GM19239 (cell line): Measurements from ENCODE around the gene DDAH1.

Experiments used
- DNase-seq: peaks from one replicate; pipeline ENCODE4 v3.0.0; 2011; ENCODE audit warnings: low spot score; ENCODE audit not compliant: insufficient read length
- FAIRE-seq: peaks from 2 replicates; lab custom pipeline; 2011; peaks lifted over from hg19 to GRCh38; lab: Jason Lieb, UNC

Gene DDAH1

DNA sequence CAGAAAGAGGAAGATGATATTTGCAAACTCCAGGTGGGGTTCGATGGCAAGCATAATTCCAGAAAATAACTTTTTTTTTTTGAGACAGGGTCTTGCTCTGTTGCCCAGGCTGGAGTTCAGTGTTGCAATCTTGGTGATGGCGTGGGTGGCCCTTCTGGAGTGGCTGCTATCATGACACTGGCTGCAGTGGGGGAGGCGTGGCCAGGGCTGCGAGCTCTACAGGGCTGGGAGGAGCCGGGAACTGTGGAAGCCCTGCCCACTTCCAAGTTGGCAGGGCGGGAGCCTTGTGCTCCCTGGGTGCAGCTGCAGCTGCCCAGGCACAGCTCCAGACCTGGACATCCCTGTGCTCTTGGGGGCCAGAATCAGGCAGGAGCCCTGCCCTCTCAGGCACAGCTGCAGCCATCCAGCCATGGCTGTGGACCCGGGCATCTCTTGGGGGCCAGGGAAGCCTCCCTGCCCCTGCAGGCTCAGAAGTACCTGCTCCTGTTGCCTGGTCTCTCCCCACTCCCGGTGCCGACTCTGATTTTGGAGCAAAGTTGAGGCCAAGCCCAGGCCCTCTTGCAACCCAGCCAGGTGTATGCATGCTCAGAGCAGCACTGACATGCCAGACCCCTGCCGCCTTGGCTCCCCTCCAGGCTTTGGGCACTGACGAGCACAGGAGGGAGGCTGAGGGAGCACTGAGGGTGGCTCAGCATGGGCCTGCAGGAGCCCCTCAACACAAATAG is 181.3 kb downstream of the DDAH1 start:
- no peak for DNase-seq

DNA sequence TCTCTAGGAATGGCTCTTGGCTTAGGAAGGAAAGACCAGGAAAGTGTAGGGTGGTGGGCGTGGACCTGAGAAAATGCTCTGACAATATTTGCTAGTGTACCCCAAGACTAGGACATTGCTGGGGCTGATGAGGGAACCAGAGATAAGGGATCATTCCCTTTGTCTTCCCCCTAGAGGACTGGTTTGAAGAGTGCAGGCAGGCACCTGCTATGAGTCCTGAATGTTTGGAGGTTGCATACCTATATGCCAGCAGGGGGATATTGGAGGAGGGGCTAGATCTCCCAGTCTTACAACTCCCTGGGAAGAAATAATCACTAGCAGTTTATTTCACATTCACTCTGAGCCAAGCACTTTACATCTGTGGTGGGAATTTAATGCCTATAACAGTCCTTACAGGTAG is 182.5 kb downstream of the DDAH1 start:
- DNase-seq (no peak), FAIRE-seq (no peak)

More for the DNA sequence above, 181.3 kb downstream of the DDAH1 start:
- no peak for FAIRE-seq

DNA sequence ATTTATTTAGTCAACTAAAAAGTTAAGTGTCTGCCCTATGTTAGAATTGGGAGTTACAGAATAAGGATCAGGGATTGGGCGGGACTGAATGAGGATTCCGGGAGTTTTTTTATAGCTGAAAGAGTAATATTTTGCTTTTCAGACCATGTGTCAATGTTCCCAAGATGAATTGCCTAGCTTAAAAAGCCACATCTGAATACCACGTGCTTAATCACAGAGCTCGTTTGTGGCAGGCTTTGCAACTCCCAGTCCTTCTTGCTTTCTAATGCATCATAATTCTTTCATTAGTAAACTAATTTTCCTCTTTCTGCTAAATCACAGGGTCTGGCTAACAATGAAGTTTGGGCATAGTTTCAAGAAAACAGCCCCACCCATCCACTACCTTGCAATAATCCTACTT is 184.3 kb downstream of the DDAH1 start:
- FAIRE-seq = no peak

DNA sequence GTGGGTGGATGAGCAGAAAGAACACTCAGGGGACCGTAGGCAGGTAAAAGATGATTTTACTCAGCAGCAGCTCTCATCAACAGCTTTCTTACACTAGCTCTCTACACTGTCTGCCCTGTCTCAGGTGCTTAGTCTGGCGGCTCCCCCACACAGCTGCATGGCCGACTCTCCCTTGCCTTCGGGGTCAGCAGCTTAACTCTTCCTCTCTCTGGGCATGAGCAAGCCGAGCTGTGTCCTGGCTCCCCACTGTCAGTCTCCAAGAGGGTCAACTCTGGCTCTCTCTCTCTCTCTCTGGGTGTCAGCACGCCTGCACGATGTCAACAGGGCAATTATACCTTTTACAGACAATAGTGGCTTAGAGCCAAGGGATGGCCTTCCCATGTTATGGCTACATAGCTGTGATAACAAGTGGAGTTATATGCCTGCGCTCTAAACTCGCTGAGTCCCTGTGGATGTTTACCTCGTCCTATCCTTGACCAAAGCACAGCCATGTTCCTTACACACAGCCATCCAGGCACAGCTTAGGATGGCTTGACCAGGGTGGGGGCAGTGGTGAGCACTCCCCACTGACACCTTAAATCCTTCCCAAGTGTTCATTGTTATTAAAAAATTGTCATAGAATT is 185.4 kb downstream of the DDAH1 start:
- no peak for FAIRE-seq
- no peak for DNase-seq

More for the DNA sequence above, 184.3 kb downstream of the DDAH1 start:
- no peak for DNase-seq

DNA sequence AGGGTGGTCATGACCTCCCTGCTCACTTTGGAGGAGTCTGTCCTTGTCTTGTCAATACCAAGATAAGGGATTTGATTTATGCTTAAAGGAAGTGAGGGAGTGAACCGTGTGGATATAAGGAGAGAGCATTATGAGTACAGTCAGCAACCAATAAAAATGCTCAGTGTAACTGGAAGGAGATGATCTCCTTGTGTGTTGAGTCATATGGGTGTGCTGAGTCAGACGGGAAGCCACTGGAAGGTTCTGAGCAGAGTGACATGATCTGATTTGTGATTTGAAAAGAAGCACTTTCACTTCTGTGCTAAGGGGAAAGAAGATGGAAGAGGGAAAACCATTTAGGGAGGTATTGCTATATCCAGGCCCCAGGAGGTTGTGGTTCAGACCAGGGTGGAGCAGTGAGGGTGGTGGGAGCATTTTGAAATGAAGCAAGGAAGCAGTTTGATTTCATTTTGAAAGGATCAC is 186.1 kb downstream of the DDAH1 start:
- FAIRE-seq (no peak), DNase-seq (no peak)

DNA sequence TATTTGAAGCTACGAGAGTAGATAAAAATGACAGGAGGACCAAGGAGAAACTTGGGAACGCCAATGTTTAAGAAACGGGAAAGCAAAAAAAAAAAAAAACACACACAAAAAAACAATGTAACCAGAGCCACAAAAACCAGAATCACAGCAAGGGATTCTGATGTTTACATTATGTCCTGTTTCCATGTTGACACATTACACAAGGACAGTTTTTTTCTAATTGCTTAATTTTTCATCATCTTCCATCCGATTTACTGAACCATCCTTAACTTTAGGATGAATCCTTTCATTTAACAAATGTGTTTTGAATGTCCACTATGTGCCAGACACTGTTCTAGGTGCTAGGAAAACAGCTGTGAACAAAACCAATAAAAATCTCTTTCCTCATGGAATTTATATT is 187.2 kb downstream of the DDAH1 start:
- no peak for DNase-seq
- no peak for FAIRE-seq

DNA sequence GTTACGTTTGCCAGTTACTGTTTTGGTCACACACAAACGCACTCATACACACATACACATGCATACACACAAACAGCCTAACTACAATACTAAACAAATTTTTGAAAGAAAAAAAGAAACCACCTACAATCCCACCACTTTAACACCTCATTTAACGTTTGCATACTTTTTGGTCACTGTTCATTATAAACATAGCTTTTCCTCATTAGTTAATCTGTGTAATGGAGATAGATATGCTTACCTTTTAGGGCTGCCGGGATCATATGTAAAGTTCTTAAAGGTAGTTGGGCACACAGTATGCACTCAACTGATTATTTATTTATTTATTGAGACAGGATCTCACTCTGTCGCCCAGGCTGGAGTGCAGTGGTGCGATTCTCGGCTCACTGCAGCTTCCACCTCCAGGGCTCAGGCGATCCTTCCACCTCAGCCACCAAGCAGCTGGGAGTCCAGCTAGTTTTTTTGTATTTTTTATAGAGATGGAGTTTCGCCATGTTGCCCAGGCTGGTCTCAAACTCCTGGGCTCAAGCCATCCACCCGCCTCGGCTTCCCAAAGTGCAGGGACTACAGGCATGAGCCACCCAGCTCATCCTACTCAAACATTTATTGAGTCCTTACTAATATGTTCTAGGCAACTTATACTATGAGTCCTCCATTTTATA is 187.8 kb downstream of the DDAH1 start:
- no peak for DNase-seq
- FAIRE-seq = no peak

DNA sequence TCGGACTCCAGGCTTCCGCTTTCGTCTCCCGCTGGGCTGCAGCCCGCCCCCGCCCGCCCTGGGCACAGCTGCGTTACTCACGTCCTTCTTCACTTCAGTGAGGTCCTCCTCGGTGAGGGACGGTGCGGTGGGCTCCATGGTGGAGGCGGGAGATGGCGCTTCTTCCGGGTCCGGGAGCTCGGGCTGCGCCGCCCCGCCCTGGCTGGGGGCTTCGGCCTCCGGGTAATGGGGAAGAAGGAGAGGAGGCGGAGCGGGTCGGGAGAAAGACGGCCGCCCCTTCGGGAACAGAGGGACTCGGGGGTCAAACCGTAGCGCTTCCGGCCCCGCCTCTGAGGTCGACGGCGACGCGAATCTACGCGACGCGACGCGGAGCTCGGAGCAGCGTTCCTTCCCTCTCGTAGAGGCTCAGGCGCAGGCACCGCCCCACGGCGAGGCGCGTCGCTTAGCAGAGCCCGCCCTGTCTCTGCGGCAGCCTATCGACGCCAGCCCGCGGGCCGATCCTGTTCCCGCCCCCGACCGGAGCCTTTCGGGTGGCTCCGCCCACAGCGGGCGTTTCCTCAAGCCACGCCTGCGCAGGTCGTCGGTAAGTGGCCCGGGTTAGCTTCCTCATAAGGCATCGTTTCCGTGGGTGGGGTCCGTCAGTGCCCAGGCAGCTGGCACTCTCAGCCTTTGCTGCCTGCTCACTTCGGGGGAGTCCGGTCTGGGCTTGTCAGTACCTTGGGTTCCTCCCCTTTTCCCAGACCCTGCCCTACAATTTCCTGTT is 188.6 kb downstream of the DDAH1 start, which contains the start of gene BCL10:
BCL10 (minus strand) TSS at position 418 of the 763 bp plus-strand sequence; CDS start at position 138, 280 bp downstream.
- DNase-seq = peak; percentile 90
- peak; percentile 98 for FAIRE-seq

DNA sequence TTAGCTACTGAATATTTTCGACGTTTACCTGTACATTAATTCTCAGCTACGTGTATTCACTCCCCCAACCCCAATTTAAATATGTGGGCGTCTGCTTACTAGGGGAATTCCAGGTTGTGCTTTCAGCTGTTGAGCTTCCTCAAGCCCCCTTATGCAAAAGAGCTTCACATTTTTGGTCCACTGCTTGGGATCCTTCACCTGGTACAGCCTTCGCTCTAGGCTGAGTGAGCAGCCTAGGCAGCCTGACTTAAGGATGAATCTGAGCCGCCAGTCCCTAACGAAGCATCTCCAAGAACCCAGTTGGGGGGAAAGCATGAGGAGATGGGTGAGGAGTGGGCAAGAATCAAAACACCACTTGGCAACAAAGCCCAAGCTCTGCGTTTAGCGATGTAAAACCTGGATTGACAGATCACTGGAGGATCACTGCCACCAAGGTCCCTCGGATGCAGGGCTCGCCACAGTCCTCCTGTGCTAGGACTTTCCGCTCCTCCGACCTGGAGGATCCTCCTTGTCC is 189.2 kb downstream of the DDAH1 start:
- DNase-seq = no peak
- peak; percentile 69 for FAIRE-seq

DNA sequence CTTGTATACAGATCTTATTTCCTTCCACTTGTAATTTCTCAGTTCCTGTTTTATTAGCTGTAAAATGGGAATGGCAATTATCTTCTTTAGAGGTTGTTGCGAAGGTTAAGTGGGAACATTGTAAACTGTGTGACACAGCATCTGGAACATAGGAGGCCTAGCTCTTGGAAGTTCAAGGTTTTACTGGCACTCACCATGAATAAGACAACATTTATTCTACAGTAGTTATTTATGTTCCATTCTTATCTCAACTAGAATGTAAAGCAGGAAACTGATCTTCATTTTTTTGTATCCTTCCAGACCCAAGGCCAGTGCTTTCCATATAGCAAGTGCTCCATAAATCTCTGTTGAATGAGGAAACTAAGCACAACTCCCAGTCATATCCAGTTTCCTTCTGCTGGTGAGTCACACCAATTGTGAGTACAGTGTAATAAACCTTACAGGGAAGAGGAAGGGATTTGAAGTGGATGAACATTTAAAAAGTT is 189.9 kb downstream of the DDAH1 start:
- DNase-seq (no peak), FAIRE-seq (no peak)

DNA sequence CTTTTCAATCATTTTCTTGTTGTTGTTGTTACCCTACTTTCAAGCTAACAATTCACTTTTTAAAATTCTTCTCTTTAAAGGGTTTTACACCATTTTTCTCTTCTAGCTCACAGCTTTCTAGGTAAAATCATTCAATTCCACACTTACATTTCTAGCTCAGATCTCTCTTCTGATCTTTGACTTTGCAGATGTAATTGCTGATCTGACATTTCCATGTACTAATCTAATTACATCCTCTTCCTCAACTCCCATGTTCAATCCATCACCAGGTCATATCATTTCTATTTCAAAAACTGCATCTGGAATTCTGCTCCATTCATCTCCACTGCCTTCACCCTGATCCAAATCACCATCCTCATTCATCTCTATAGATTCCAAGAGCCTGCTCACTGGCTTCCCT is 191.6 kb downstream of the DDAH1 start:
- no peak for DNase-seq
- no peak for FAIRE-seq

DNA sequence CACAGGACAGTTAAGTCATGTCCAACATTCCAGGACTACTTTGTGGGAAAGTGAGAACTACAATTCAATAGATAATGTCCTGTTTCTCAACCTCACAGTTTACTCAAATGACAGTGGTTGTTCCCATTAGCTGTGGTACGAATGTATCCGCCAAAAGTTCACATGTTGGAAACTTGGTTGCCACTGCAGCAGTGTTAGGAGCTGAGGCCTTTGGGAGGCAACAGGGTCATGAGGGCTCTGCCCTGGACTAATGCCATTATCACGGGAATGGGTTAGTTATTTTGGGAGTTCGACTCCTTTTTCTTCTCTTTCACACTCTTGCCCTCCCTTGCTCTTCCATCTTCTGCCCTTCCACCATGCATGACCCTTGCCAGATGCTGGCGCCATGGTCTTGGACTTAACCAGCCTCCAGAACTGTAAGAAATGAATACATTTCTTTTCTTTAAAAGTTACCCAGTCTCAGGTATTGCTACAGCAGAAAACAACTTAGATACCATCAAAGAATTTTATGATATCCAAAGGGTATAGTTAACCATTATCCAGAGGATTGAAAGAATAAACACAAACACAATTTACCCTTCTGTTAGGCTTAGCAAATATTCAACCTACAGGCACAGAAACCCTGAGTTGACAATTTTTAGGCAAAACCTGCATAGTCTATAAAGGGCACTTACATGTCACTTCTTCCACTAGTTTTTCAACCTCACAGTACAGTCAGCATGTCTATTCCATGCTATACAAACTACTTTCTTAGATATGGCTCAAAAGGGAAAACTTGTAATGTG is 196.0 kb downstream of the DDAH1 start:
- DNase-seq = no peak

More for the DNA sequence above, 196.0 kb downstream of the DDAH1 start:
- FAIRE-seq = no peak
